Stimulated activated CD8-positive, alpha-beta memory T cell treated with anti-CD3 and anti-CD28 coated beads, Interleukin-4, amount 100 ng/mL, for 4 hours (primary cell): ENCODE data around the gene SLCO2B1.

Experiments
- DNase-seq, 2 donors: peaks; one replicate each; pipeline ENCODE4 v3.0.0-alpha.2; 2020; ENCODE audit warnings: low read depth in 2 of 2, low spot score in 1 of 2

The SLCO2B1 gene

GRCh38 chr11:75145196-75145971 is 5.5 kb upstream of the SLCO2B1 start:
- DNase-seq, result no peak

- no peak for DNase-seq
Measured at GRCh38 chr11:75145972-75146519, 4.9 kb upstream of the SLCO2B1 start.

- DNase-seq, result no peak
Measured at GRCh38 chr11:75146711-75147110, 4.2 kb upstream of the SLCO2B1 start.

GRCh38 chr11:75147191-75147874 is 3.6 kb upstream of the SLCO2B1 start:
- DNase-seq, result no peak

GRCh38 chr11:75147875-75148263 is 3.0 kb upstream of the SLCO2B1 start:
- DNase-seq, result no peak

GRCh38 chr11:75148436-75148983 is 2.4 kb upstream of the SLCO2B1 start:
- no peak for DNase-seq

- DNase-seq, result no peak
Measured at GRCh38 chr11:75149766-75150465, 991 bp upstream of the SLCO2B1 start.

GRCh38 chr11:75151346-75152047 is 590 bp downstream of the SLCO2B1 start:
- no peak for DNase-seq

- no peak for DNase-seq
Measured at GRCh38 chr11:75152090-75152489, 1.2 kb downstream of the SLCO2B1 start.

GRCh38 chr11:75152651-75153427 is 1.9 kb downstream of the SLCO2B1 start:
- DNase-seq, result no peak

- no peak for DNase-seq
Measured at GRCh38 chr11:75154646-75155569, 4.0 kb downstream of the SLCO2B1 start.

GRCh38 chr11:75155570-75156422 is 4.9 kb downstream of the SLCO2B1 start:
- DNase-seq, result no peak

- no peak for DNase-seq
Measured at GRCh38 chr11:75158241-75158640, 7.3 kb downstream of the SLCO2B1 start.

- no peak for DNase-seq
Measured at GRCh38 chr11:75158696-75159150, 7.8 kb downstream of the SLCO2B1 start.

- no peak for DNase-seq
Measured at GRCh38 chr11:75159151-75159953, 8.4 kb downstream of the SLCO2B1 start.

GRCh38 chr11:75160220-75160757 is 9.4 kb downstream of the SLCO2B1 start:
- no peak for DNase-seq

- no peak for DNase-seq
Measured at GRCh38 chr11:75160880-75161279, 10.0 kb downstream of the SLCO2B1 start.
